A172 (cell line): ENCODE measurements around the gene SLX9. TPM values are rescaled to one million over a fixed set of nuclear protein-coding genes. Genes with fewer than 3 reads are reported as not detected.

Experiments used
- DNase-seq: peaks from one replicate; pipeline ENCODE4 v3.0.0-alpha.2; 2015; ENCODE audit warnings: low spot score
- total RNA-seq: library from RNA; depleted of rRNA; stranded (reverse); fragments of >200 nt; shearing (Covaris generic); gene quantifications from 2 replicates; pipeline ENCODE4 v1.2.3, GENCODE V29; 2014

SLX9 gene
- total RNA-seq, 1 experiment from 2014 or later = 42.6 TPM

- no peak for DNase-seq
Measured at GRCh38 chr21:44989943-44990780, 50.3 kb downstream of the SLX9 start.

GRCh38 chr21:44990921-44991320 is 51.1 kb downstream of the SLX9 start:
- DNase-seq = no peak

GRCh38 chr21:44991538-44992483 is 52.0 kb downstream of the SLX9 start:
- DNase-seq = no peak

GRCh38 chr21:44992608-44993031 is 52.8 kb downstream of the SLX9 start:
- no peak for DNase-seq

- no peak for DNase-seq
Measured at GRCh38 chr21:44993321-44994046, 53.7 kb downstream of the SLX9 start.

- DNase-seq = no peak
Measured at GRCh38 chr21:44994047-44994694, 54.3 kb downstream of the SLX9 start.

- no peak for DNase-seq
Measured at GRCh38 chr21:44994695-44995342, 55.0 kb downstream of the SLX9 start.

GRCh38 chr21:44995343-44995941 is 55.6 kb downstream of the SLX9 start:
- no peak for DNase-seq

GRCh38 chr21:44996096-44996495 is 56.3 kb downstream of the SLX9 start:
- no peak for DNase-seq

- DNase-seq = no peak
Measured at GRCh38 chr21:44996501-44996921, 56.7 kb downstream of the SLX9 start.

GRCh38 chr21:44996983-44997936 is 57.4 kb downstream of the SLX9 start:
- DNase-seq = no peak

GRCh38 chr21:44998086-44998620 is 58.3 kb downstream of the SLX9 start:
- no peak for DNase-seq

GRCh38 chr21:44998621-44999427 is 59.0 kb downstream of the SLX9 start:
- DNase-seq = no peak

- no peak for DNase-seq
Measured at GRCh38 chr21:44999428-44999971, 59.7 kb downstream of the SLX9 start.

- DNase-seq = no peak
Measured at GRCh38 chr21:44999972-45000636, 60.3 kb downstream of the SLX9 start.

GRCh38 chr21:45000637-45001133 is 60.9 kb downstream of the SLX9 start:
- DNase-seq = no peak
